ENCODE results near the gene PLCB3.

The PLCB3 gene

DNA sequence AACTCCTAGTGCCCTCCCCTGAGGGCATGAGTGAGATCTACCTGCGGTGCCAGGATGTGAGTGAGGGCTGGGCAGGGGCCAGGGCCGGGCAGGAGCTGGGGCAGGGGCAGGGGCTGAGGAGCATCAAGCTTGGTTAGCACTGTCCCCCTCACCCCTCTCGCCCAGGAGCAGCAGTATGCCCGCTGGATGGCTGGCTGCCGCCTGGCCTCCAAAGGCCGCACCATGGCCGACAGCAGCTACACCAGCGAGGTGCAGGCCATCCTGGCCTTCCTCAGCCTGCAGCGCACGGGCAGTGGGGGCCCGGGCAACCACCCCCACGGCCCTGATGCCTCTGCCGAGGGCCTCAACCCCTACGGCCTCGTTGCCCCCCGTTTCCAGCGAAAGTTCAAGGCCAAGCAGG lies 31.1 kb upstream of the PLCB3 start:
- H3K27ac ChIP-seq: peak overlapping the region; percentile 7; the same call in 1 of the 2 replicates
- TF ChIP-seq, protein P1, sequence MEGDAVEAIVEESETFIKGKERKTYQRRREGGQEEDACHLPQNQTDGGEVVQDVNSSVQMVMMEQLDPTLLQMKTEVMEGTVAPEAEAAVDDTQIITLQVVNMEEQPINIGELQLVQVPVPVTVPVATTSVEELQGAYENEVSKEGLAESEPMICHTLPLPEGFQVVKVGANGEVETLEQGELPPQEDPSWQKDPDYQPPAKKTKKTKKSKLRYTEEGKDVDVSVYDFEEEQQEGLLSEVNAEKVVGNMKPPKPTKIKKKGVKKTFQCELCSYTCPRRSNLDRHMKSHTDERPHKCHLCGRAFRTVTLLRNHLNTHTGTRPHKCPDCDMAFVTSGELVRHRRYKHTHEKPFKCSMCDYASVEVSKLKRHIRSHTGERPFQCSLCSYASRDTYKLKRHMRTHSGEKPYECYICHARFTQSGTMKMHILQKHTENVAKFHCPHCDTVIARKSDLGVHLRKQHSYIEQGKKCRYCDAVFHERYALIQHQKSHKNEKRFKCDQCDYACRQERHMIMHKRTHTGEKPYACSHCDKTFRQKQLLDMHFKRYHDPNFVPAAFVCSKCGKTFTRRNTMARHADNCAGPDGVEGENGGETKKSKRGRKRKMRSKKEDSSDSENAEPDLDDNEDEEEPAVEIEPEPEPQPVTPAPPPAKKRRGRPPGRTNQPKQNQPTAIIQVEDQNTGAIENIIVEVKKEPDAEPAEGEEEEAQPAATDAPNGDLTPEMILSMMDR (conservative IDR thresholded peaks at IDR 0.05; ENCODE audit: low read depth): no peak
- DNase-seq (ENCODE audit: low spot score): no peak
- ChIA-PET POLR2A (ENCODE audit: low non-redundant PET) (no interaction called here), CTCF (interaction anchor here (1.5 kb wide), 1 partner anchor 16 kb away, joined by 5 read pairs; no protein-coding TSS in a partner anchor)

DNA sequence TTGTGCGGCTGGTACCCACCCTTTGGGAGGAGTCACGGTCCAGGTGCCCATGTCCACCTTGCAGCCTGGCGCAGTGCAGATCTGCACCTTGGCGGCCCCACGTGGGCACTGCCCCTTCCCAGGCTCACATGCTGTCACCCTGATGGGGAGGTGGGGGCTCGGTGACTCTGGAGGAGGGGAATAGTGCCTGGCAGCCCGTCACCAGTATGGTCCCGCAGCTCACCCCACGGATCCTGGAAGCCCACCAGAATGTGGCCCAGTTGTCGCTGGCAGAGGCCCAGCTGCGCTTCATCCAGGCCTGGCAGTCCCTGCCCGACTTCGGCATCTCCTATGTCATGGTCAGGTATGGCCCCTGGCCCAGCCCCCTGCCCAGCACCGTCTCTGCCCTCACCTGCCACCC lies 30.5 kb upstream of the PLCB3 start:
- DNase-seq (ENCODE audit: low spot score): no peak
- POLR2A ChIA-PET (ENCODE audit: low non-redundant PET): no interaction called here
- TF ChIP-seq, protein P1 (conservative IDR thresholded peaks at IDR 0.05; ENCODE audit: low read depth): no peak
- peak overlapping the region; percentile 7 for H3K27ac ChIP-seq
- CTCF ChIA-PET: no interaction called here

DNA sequence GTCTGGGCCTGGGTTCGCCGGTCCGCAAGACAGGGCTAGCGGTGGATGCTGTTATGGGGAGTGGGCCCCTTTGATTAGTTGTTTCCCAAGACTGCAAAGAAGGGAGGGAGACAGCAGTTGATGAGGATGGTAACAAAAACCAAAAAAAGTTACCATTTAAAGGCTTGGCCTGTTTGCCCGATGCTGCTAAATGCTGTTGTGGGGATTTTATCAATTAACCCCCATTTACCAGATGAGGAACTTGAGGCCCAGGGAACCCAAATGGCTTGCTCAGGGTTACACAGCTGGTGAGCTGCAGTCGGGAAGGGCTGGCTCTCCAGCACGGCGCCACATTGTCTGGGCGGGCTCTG lies 28.7 kb upstream of the PLCB3 start:
- CTCF ChIA-PET: no interaction called here
- no peak for DNase-seq (ENCODE audit: low spot score)
- TF ChIP-seq, protein P1 (conservative IDR thresholded peaks at IDR 0.05; ENCODE audit: low read depth): no peak
- H3K27ac ChIP-seq: peak overlapping the region; percentile 98
- POLR2A ChIA-PET (ENCODE audit: low non-redundant PET): no interaction called here

DNA sequence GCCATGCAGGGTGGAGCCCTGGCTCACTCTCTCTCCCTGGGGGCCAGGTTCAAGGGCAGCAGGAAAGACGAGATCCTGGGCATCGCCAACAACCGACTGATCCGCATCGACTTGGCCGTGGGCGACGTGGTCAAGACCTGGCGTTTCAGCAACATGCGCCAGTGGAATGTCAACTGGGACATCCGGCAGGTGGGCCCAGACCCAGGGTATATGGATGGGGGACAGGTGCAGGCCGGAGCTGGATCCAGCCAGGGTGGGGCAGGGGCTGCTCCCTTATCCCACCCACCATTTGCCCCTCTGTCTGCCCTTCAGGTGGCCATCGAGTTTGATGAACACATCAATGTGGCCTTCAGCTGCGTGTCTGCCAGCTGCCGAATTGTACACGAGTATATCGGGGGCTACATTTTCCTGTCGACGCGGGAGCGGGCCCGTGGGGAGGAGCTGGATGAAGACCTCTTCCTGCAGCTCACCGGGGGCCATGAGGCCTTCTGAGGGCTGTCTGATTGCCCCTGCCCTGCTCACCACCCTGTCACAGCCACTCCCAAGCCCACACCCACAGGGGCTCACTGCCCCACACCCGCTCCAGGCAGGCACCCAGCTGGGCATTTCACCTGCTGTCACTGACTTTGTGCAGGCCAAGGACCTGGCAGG lies 28.2 kb upstream of the PLCB3 start:
- TF ChIP-seq, protein P1 (conservative IDR thresholded peaks at IDR 0.05; ENCODE audit: low read depth): no peak
- ChIA-PET POLR2A (ENCODE audit: low non-redundant PET) (interaction anchor here (0.6 to 1.2 kb wide), 3 partner anchors 18 to 22 kb away, joined by 3 read pairs; no protein-coding TSS in a partner anchor), CTCF (interaction anchor here (0.6 to 0.7 kb wide), 2 partner anchors 112 to 221 kb away, joined by 3 to 5 read pairs; no protein-coding TSS in a partner anchor)

DNA sequence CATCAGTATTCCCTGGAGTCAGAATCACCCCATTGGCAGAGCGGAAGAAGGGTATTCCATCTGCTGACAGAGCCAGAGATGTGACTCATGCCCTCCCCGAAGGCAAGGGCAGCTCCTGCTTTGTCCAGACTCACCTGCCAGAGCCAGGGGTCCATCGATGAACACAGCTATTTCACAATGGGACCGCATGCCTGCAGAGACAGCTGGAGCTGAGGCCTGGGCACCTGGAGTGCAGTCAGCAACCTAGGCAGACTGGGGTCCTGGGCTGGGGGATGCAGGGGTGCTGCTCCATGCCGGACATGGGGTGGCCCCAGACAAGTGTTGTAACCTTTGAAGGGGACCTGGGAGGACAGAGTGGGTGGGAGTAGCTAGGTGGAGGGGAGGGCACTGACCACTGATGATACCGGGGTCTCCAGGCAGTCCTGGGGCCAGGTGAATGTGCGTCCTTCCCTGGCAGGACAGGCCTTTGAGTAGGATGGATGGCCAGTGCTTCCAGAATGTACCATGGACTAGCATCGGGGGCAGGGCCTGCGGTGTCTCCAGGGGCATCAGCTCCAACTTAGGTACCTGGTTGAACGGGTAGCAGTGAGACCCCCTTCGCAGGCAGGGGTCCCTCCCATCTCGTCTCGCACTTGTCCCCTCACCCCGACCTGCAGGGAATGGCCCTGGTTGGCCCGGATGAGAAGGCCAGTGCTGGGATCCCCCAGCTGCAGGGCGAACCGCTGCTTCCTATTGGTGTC lies 27.0 kb upstream of the PLCB3 start:
- ChIA-PET POLR2A (ENCODE audit: low non-redundant PET) (interaction anchor here (0.7 to 1.2 kb wide), 2 partner anchors 10 to 21 kb away, joined by 3 read pairs; no protein-coding TSS in a partner anchor), CTCF (interaction anchor here (1.2 kb wide), 2 partner anchors 20 to 77 kb away, joined by 3 to 4 read pairs; no protein-coding TSS in a partner anchor)
- peak overlapping the region; percentile 98 for H3K27ac ChIP-seq
- TF ChIP-seq, protein P1 (conservative IDR thresholded peaks at IDR 0.05; ENCODE audit: low read depth): no peak
- peak; percentile 71 for DNase-seq (ENCODE audit: low spot score)

More for the DNA sequence above, 28.2 kb upstream of the PLCB3 start:
- peak overlapping the region; percentile 98 for H3K27ac ChIP-seq
- DNase-seq (ENCODE audit: low spot score): no peak

DNA sequence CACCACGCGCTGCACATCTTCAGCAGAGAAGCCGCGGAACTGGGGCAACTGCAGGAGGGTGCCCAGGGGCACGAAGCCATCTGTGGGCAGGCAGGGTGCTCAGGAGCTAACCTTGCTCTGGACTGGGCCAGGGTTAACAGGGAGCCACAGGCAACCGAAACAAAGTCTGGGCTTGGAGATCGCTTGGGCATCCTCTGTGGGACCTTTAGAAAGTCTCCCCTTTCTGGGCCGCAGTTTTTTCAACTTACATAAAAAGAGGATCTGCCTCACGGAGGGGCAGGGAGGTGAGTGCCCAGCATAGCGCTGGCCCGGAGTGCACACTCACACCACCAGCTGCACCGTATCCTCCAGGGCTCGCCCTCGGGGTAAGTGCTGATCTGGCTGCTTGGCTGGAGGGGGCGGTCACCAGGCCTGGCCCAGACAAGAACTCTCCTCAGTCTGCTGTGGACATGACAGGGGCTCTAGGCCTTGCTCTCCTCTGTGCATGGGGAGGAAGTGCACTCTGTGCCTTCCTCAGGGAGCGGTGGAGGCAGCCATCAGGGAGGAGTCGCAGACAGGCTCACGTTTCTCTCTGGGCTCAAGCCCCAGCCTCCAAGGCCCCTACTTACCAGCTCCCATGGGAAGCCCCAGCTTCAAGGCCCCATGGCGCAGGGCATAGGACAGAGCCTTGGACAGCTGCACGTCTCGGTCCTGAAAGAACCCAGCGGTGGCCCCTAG lies 26.3 kb upstream of the PLCB3 start:
- CTCF ChIA-PET: interaction anchor here (0.6 to 1.2 kb wide), 9 partner anchors 11 to 441 kb away, joined by 3 to 5 read pairs (median 3); no protein-coding TSS in a partner anchor
- TF ChIP-seq, protein P1 (conservative IDR thresholded peaks at IDR 0.05; ENCODE audit: low read depth): no peak
- POLR2A ChIA-PET (ENCODE audit: low non-redundant PET): no interaction called here
- no peak for DNase-seq (ENCODE audit: low spot score)
- peak overlapping the region; percentile 98 for H3K27ac ChIP-seq

Data from RWPE1 (cell line).